K562 (cell line): ENCODE results near the gene CEP95. TPM values are rescaled to one million over a fixed set of nuclear protein-coding genes. Genes with fewer than 3 reads are reported as not detected.

Source experiments
- CBX3 ChIP-seq, 2 experiments: IDR thresholded peaks; 1 replicate in 1 of 2; 2 replicates in 1 of 2; pipeline ENCODE4 v1.6.1; 2012; ENCODE audit warnings: inconsistent platforms in 2 of 2, low read length in 2 of 2, borderline replicate concordance in 1 of 2, control low read depth in 1 of 2
- CHD7 ChIP-seq: fragments of 200-600 bp; sonication (generic); IDR thresholded peaks from one replicate; pipeline ENCODE4 v1.6.1; 2012; ENCODE audit warnings: mild to moderate bottlenecking, low read depth, low read length, inconsistent platforms
- DACH1 ChIP-seq: fragments of 450-650 bp; IDR thresholded peaks from 2 replicates; pipeline ENCODE4 v1.6.1; 2018; ENCODE audit not compliant: partially characterized antibody
- EP400 ChIP-seq: fragments of 450-650 bp; IDR thresholded peaks from 2 replicates; pipeline ENCODE4 v1.6.1; 2017; ENCODE audit warnings: antibody characterized with exemption, mild to moderate bottlenecking, moderate library complexity
- HBP1 ChIP-seq: fragments of 450-650 bp; formaldehyde crosslinking; IDR thresholded peaks from 2 replicates; pipeline ENCODE4 v1.4.0; 2022; ENCODE audit warnings: missing genetic modification characterization
- HDAC1 ChIP-seq, 2 experiments: fragments of 450-650 bp; IDR thresholded peaks; 2 replicates each; pipeline ENCODE4 v1.6.1; 2016 to 2017; ENCODE audit warnings: inconsistent platforms in 1 of 2, mild to moderate bottlenecking in 1 of 2, moderate library complexity in 1 of 2
- HIVEP1 ChIP-seq: fragments of 250-450 bp; sonication (Bioruptor Pico); IDR thresholded peaks from 2 replicates; pipeline ENCODE4 v1.4.0; 2020; ENCODE audit warnings: mild to moderate bottlenecking
- MEF2D ChIP-seq: conservative IDR thresholded peaks from 2 replicates; pipeline ENCODE4 v1.6.1; 2016; ENCODE audit warnings: low read depth, missing genetic modification characterization, missing compliant biosample characterization
- PHB2 ChIP-seq: fragments of 450-650 bp; IDR thresholded peaks from 2 replicates; pipeline ENCODE4 v1.6.1; 2017; ENCODE audit warnings: low read depth
- RCOR1 ChIP-seq, 2 experiments: IDR thresholded peaks; 2 replicates each; pipeline ENCODE4 v1.6.1; 2012; ENCODE audit warnings: low read depth in 2 of 2, low read length in 2 of 2, borderline replicate concordance in 1 of 2, improper control_type of control experiment in 1 of 2
- polyA plus RNA-seq, 8 experiments: library from polyadenylated mRNA; depleted of rRNA in 4 of 8; stranded (reverse) in 5 of 8; unstranded in 3 of 8; fragments of >200 nt; fragmentation: Nextera tagmentation in 2 of 8; fragmentation: Illumina TruSeq in 1 of 8; extraction: Ambion mirVana in 2 of 8; extraction: Trizol in 1 of 8; gene quantifications; 2 replicates each; pipeline versions ENCODE4 v1.2.1 to v1.2.3, GENCODE V29; 2011 to 2014; ENCODE audit warnings: inconsistent platforms in 1 of 8, missing spikeins in 1 of 8
- total RNA-seq, 7 experiments: library from RNA; depleted of rRNA in 6 of 7; stranded (reverse); fragments of >200 nt in 6 of 7; fragmentation: Illumina TruSeq in 2 of 7; extraction: Trizol in 2 of 7; gene quantifications; 2 replicates each; pipeline versions ENCODE4 v1.2.1 to v1.2.3, GENCODE V29; 2011 to 2021; ENCODE audit warnings: low replicate concordance in 1 of 7
- TF ChIP-seq, protein P1 (sequence below): fragments of 250-450 bp; sonication (Bioruptor Pico); IDR thresholded peaks from 2 replicates; pipeline ENCODE4 v1.8.0; 2021; ENCODE audit warnings: mild to moderate bottlenecking, moderate library complexity
- TF ChIP-seq, protein P2 (sequence below): fragments of 450-650 bp; conservative IDR thresholded peaks from 2 replicates; pipeline ENCODE4 v1.6.1; 2016; ENCODE audit warnings: missing genetic modification characterization, low read depth, mild to moderate bottlenecking, control low read depth, missing compliant biosample characterization

CEP95 gene
- total and polyA plus RNA-seq, 9 of the 15 experiments (the other 6 are each of a cell fraction or from before 2014, with no cell fraction given) = 26.7 to 80.7 (median 56.9) TPM

- TF ChIP-seq CHD7 = no peak
- TF ChIP-seq HIVEP1 = no peak
- TF ChIP-seq CBX3 (IDR thresholded peaks at IDR 0.05; ENCODE audit: borderline replicate concordance in 1 of 2, low read length in 2 of 2) = peak in 1 of 2 experiments; percentile 32; a peak in 1 of 3 replicates
- no peak for TF ChIP-seq HBP1 (CRISPR knock-in tag)
- TF ChIP-seq EP400 = peak; percentile 61; the same call in 1 of the 2 replicates
- TF ChIP-seq PHB2 = peak; percentile 47; the same call in 1 of the 2 replicates
- TF ChIP-seq DACH1 = peak; percentile 7
- TF ChIP-seq HDAC1 (IDR thresholded peaks at IDR 0.05) = peak in 1 of 2 experiments; percentile 76; a peak in 2 of 4 replicates
- TF ChIP-seq, protein P1, sequence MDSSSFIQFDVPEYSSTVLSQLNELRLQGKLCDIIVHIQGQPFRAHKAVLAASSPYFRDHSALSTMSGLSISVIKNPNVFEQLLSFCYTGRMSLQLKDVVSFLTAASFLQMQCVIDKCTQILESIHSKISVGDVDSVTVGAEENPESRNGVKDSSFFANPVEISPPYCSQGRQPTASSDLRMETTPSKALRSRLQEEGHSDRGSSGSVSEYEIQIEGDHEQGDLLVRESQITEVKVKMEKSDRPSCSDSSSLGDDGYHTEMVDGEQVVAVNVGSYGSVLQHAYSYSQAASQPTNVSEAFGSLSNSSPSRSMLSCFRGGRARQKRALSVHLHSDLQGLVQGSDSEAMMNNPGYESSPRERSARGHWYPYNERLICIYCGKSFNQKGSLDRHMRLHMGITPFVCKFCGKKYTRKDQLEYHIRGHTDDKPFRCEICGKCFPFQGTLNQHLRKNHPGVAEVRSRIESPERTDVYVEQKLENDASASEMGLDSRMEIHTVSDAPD (CRISPR knock-in tag) = no peak
- peak; percentile 60 to 95; a peak in 3 of 4 replicates for TF ChIP-seq RCOR1 (IDR thresholded peaks at IDR 0.05; ENCODE audit: borderline replicate concordance in 1 of 2, low read depth in 2 of 2, low read length in 2 of 2)
- no peak for TF ChIP-seq MEF2D (tag)
- TF ChIP-seq, protein P2, sequence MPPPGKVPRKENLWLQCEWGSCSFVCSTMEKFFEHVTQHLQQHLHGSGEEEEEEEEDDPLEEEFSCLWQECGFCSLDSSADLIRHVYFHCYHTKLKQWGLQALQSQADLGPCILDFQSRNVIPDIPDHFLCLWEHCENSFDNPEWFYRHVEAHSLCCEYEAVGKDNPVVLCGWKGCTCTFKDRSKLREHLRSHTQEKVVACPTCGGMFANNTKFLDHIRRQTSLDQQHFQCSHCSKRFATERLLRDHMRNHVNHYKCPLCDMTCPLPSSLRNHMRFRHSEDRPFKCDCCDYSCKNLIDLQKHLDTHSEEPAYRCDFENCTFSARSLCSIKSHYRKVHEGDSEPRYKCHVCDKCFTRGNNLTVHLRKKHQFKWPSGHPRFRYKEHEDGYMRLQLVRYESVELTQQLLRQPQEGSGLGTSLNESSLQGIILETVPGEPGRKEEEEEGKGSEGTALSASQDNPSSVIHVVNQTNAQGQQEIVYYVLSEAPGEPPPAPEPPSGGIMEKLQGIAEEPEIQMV = no peak; the same call in 1 of the 2 replicates
Measured at GRCh38 chr17:64537488-64537887, 30.7 kb downstream of the CEP95 start (continued).
